HG03045 (cell line): ENCODE data around the gene PPIF.

ENCODE experiments used
- ATAC-seq: cut with Tn5 transposase; IDR thresholded peaks from one replicate; pipeline ENCODE4 v1.9.1; 2021; ENCODE audit warnings: mild to moderate bottlenecking, moderate library complexity; ENCODE audit not compliant: unreplicated experiment

The PPIF gene

GRCh38 chr10:79347894-79348639 lies 798 bp downstream of the PPIF start:
- peak; percentile 80 for ATAC-seq

GRCh38 chr10:79348640-79348988 lies 1.3 kb downstream of the PPIF start:
- no peak for ATAC-seq

GRCh38 chr10:79349072-79349491 lies 1.8 kb downstream of the PPIF start:
- ATAC-seq, result no peak

GRCh38 chr10:79349766-79350406 lies 2.6 kb downstream of the PPIF start:
- no peak for ATAC-seq

- no peak for ATAC-seq
Observed at GRCh38 chr10:79350407-79351154, 3.3 kb downstream of the PPIF start.

- ATAC-seq, result no peak
Observed at GRCh38 chr10:79351332-79351731, 4.1 kb downstream of the PPIF start.

GRCh38 chr10:79352035-79352877 lies 5.0 kb downstream of the PPIF start:
- ATAC-seq, result no peak

- no peak for ATAC-seq
Observed at GRCh38 chr10:79353000-79353406, 5.7 kb downstream of the PPIF start.

GRCh38 chr10:79353726-79354125 lies 6.5 kb downstream of the PPIF start:
- ATAC-seq, result no peak

- ATAC-seq, result no peak
Observed at GRCh38 chr10:79354141-79354540, 6.9 kb downstream of the PPIF start.

GRCh38 chr10:79354615-79355014 lies 7.3 kb downstream of the PPIF start:
- no peak for ATAC-seq

- ATAC-seq, result no peak
Observed at GRCh38 chr10:79355420-79356017, 8.2 kb downstream of the PPIF start.

- ATAC-seq, result no peak
Observed at GRCh38 chr10:79356104-79356503, 8.8 kb downstream of the PPIF start.

- ATAC-seq, result no peak
Observed at GRCh38 chr10:79357180-79357579, 9.9 kb downstream of the PPIF start.

GRCh38 chr10:79358811-79359210 lies 11.5 kb downstream of the PPIF start:
- peak; percentile 66 for ATAC-seq

GRCh38 chr10:79359816-79360498 lies 12.7 kb downstream of the PPIF start:
- ATAC-seq, result no peak

- ATAC-seq, result no peak
Observed at GRCh38 chr10:79360499-79361342, 13.5 kb downstream of the PPIF start.

- ATAC-seq, result no peak
Observed at GRCh38 chr10:79361726-79362397, 14.6 kb downstream of the PPIF start.
